Tibial nerve (tissue), 4 donors: ENCODE data around the gene C1orf94.

ENCODE experiments used
- EP300 ChIP-seq, 2 donors: sonication (generic); formaldehyde crosslinking; IDR thresholded peaks; one replicate each; pipeline ENCODE4 v1.6.1; 2017; ENCODE audit warnings: antibody characterized with exemption in 2 of 2, mild to moderate bottlenecking in 1 of 2
- POLR2A ChIP-seq, 2 donors: fragments of 450-650 bp; IDR thresholded peaks; one replicate each; pipeline ENCODE4 v1.6.1; 2017; ENCODE audit warnings: antibody characterized with exemption in 2 of 2, mild to moderate bottlenecking in 2 of 2, moderate library complexity in 2 of 2
- TF ChIP-seq, protein P1 (sequence below), 5 experiments: fragments of 200-600 bp in 3 of 5; fragments of 450-650 bp in 2 of 5; sonication (generic) in 3 of 5; IDR thresholded peaks; one replicate each; pipeline ENCODE4 v1.5.1; 2016 to 2019; ENCODE audit warnings: antibody characterized with exemption in 5 of 5, mild to moderate bottlenecking in 3 of 5, moderate library complexity in 2 of 5

DNA sequence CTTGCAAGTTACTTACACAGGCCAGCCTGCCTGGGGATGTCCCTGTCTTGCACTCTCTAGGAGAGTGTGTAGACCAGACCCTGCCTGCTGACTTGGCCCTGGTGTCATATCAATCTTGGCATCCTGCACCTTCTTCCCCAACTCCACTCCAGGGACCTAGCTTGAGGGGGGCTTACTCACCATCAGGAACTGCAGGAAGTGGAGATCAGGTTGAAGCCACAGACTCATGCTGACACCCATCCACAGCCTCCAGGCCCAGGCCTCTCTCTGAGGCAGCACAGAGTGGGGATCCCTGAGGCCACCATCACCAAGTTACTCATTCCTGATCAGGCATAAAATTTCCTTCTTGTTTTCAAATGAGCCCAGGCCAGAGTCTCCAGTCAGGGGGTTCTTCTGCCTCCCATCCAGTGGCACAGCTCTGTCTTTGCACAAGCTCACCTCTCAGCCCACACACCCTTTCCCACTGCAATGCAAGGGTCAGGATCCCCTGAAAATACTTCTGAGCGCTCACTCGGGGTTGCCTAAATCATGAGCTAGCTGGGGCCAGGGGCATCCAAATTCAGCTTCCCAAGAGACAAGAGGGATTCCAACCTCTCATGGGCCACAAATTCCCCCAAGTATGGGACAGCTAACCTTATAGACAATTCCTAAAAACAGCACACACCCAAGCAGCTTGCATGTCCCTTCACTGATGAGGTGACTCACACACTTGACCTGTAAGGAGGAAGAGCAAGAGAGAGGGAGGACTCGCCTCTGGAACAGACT is 45.1 kb upstream of the C1orf94 start:
- TF ChIP-seq, protein P1, sequence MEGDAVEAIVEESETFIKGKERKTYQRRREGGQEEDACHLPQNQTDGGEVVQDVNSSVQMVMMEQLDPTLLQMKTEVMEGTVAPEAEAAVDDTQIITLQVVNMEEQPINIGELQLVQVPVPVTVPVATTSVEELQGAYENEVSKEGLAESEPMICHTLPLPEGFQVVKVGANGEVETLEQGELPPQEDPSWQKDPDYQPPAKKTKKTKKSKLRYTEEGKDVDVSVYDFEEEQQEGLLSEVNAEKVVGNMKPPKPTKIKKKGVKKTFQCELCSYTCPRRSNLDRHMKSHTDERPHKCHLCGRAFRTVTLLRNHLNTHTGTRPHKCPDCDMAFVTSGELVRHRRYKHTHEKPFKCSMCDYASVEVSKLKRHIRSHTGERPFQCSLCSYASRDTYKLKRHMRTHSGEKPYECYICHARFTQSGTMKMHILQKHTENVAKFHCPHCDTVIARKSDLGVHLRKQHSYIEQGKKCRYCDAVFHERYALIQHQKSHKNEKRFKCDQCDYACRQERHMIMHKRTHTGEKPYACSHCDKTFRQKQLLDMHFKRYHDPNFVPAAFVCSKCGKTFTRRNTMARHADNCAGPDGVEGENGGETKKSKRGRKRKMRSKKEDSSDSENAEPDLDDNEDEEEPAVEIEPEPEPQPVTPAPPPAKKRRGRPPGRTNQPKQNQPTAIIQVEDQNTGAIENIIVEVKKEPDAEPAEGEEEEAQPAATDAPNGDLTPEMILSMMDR (IDR thresholded peaks at IDR 0.05) = no peak
- TF ChIP-seq EP300 (IDR thresholded peaks at IDR 0.05) = no peak
- TF ChIP-seq POLR2A (IDR thresholded peaks at IDR 0.05) = no peak
